HepG2 (cell line): Measurements from ENCODE around the gene UBALD1. TPM values are rescaled to one million over a fixed set of nuclear protein-coding genes. Genes with fewer than 3 reads are reported as not detected.

ENCODE experiments used
- ATF3 ChIP-seq: sonication (generic); formaldehyde crosslinking; IDR thresholded peaks from 2 replicates; pipeline ENCODE4 v1.4.0; 2020; ENCODE audit warnings: missing genetic modification reagents
- HDAC2 ChIP-seq: sonication (generic); formaldehyde crosslinking; IDR thresholded peaks from 2 replicates; pipeline ENCODE4 v1.4.0; 2020; ENCODE audit warnings: missing genetic modification reagents
- IRX3 ChIP-seq: sonication (generic); formaldehyde crosslinking; IDR thresholded peaks from 2 replicates; pipeline ENCODE4 v1.8.1; 2023; ENCODE audit warnings: mild to moderate bottlenecking, low read depth, missing genetic modification reagents, borderline replicate concordance
- PBX3 ChIP-seq: sonication (generic); formaldehyde crosslinking; IDR thresholded peaks from 2 replicates; pipeline ENCODE4 v1.8.1; 2023; ENCODE audit warnings: missing genetic modification reagents, inconsistent platforms, borderline replicate concordance
- RBFOX2 ChIP-seq: fragments of 200-400 bp; formaldehyde crosslinking; IDR thresholded peaks from 2 replicates; pipeline ENCODE4 v1.6.1; 2017; ENCODE audit warnings: low read depth, mild to moderate bottlenecking, low read length
- RBM39 ChIP-seq: fragments of 200-400 bp; formaldehyde crosslinking; IDR thresholded peaks from one replicate; pipeline ENCODE4 v1.6.1; 2018; ENCODE audit warnings: antibody characterized with exemption, mild to moderate bottlenecking, low read depth, low read length; ENCODE audit not compliant: poor library complexity, severe bottlenecking
- SATB2 ChIP-seq: sonication (generic); formaldehyde crosslinking; IDR thresholded peaks from 2 replicates; pipeline ENCODE4 v1.5.0; 2020; ENCODE audit warnings: missing genetic modification reagents
- TARDBP ChIP-seq: sonication (generic); formaldehyde crosslinking; IDR thresholded peaks from 2 replicates; pipeline ENCODE4 v1.8.0; 2022; ENCODE audit warnings: mild to moderate bottlenecking, missing genetic modification reagents
- TFE3 ChIP-seq: IDR thresholded peaks from 2 replicates; pipeline ENCODE4 v1.6.1; 2016
- THAP7 ChIP-seq: sonication (generic); formaldehyde crosslinking; IDR thresholded peaks from 2 replicates; pipeline ENCODE4 v1.8.1; 2023; ENCODE audit warnings: mild to moderate bottlenecking, missing genetic modification reagents
- U2AF2 ChIP-seq: fragments of 200-400 bp; formaldehyde crosslinking; IDR thresholded peaks from 2 replicates; pipeline ENCODE4 v1.6.1; 2017; ENCODE audit warnings: low read depth, mild to moderate bottlenecking, low read length
- ZBTB46 ChIP-seq: sonication (generic); formaldehyde crosslinking; IDR thresholded peaks from 2 replicates; pipeline ENCODE4 v1.4.0; 2020; ENCODE audit warnings: mild to moderate bottlenecking, missing genetic modification reagents, borderline replicate concordance
- ZNF30 ChIP-seq: sonication (generic); formaldehyde crosslinking; IDR thresholded peaks from 2 replicates; pipeline ENCODE4 v1.5.0; 2020; ENCODE audit warnings: mild to moderate bottlenecking, missing genetic modification reagents
- ZNF512B ChIP-seq: sonication (generic); formaldehyde crosslinking; IDR thresholded peaks from 2 replicates; pipeline ENCODE4 v1.5.1; 2020; ENCODE audit warnings: missing genetic modification reagents, mild to moderate bottlenecking, borderline replicate concordance
- ZNF552 ChIP-seq: sonication (generic); formaldehyde crosslinking; IDR thresholded peaks from 2 replicates; pipeline ENCODE4 v1.9.0; 2022; ENCODE audit warnings: missing genetic modification reagents, mild to moderate bottlenecking, borderline replicate concordance
- ZNF577 ChIP-seq: sonication (generic); formaldehyde crosslinking; IDR thresholded peaks from 2 replicates; pipeline ENCODE4 v1.4.0; 2020; ENCODE audit warnings: mild to moderate bottlenecking, low read depth, missing genetic modification reagents, borderline replicate concordance
- ZNF737 ChIP-seq: sonication (generic); formaldehyde crosslinking; IDR thresholded peaks from 2 replicates; pipeline ENCODE4 v1.5.0; 2020; ENCODE audit warnings: missing genetic modification reagents, mild to moderate bottlenecking, borderline replicate concordance
- polyA plus RNA-seq, 8 experiments: library from polyadenylated mRNA; depleted of rRNA in 3 of 8; stranded (reverse) in 7 of 8; unstranded in 1 of 8; fragments of >200 nt; fragmentation: Illumina TruSeq in 4 of 8; extraction: Trizol in 4 of 8; gene quantifications; 2 replicates each; pipeline versions ENCODE4 v1.2.1 to v1.2.3, GENCODE V29; 2011 to 2016; ENCODE audit warnings: low read depth in 4 of 8, missing spikeins in 1 of 8, mixed read lengths in 1 of 8; ENCODE audit not compliant: insufficient read depth in 1 of 8
- total RNA-seq, 5 experiments: library from RNA; depleted of rRNA; stranded (reverse); fragments of >200 nt; fragmentation: Illumina TruSeq; extraction: Trizol; gene quantifications; 2 replicates each; pipeline ENCODE4 v1.2.3, GENCODE V29; 2016; ENCODE audit warnings: low read depth in 1 of 5
- TF ChIP-seq, protein P1 (sequence below): sonication (generic); formaldehyde crosslinking; IDR thresholded peaks from 2 replicates; pipeline ENCODE4 v1.4.0; 2020; ENCODE audit warnings: missing genetic modification reagents

The UBALD1 gene
- total and polyA plus RNA-seq, 2 of the 13 experiments (the other 11 are each of a cell fraction or from before 2014, with no cell fraction given), result 6.8 to 12.3 TPM

DNA sequence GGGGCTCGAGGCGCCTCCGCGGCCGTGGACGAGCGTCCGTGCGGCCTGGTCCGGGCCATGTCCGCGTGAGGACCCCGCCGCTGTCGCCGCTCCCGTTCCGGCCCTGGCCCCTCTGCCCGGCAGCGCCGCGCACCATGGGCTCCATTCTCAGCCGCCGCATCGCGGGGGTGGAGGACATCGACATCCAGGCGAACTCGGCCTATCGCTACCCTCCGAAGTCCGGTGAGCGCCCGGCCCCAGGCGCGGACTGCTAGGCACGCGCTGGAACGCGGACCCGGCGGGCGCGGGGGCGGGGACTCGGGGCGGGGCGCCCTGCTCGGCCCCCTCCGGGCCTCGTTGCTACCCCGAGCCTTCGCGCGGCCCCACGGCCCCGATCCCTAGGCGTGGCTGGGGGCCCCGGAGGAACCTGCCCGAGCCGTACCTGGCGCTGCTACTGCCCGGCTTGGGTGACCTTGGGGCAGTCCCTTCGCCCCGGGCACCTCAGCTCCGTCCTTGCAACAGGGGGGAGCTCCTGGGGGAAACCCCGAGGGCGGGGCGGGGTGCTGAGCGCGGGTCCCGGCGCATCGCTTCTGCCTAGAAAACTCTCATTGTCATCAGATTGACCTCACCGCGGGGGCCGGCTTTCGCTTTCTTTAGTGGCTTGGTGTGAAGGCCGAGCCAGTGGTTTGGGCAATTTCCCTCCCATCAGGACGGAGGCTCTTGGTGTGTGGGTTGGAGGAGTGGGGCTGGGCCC is 10.3 kb upstream of the UBALD1 start (continued):
- 0 out of 2 replicates have a peak, but pooled peaks have one; percentile 10 for TF ChIP-seq THAP7 (CRISPR knock-in tag)
- TF ChIP-seq TFE3 (CRISPR knock-in tag), result no peak
- TF ChIP-seq, protein P1, sequence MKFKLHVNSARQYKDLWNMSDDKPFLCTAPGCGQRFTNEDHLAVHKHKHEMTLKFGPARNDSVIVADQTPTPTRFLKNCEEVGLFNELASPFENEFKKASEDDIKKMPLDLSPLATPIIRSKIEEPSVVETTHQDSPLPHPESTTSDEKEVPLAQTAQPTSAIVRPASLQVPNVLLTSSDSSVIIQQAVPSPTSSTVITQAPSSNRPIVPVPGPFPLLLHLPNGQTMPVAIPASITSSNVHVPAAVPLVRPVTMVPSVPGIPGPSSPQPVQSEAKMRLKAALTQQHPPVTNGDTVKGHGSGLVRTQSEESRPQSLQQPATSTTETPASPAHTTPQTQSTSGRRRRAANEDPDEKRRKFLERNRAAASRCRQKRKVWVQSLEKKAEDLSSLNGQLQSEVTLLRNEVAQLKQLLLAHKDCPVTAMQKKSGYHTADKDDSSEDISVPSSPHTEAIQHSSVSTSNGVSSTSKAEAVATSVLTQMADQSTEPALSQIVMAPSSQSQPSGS (CRISPR knock-in tag), result no peak
- TF ChIP-seq RBFOX2, result peak; percentile 90
- no peak for TF ChIP-seq ZBTB46 (CRISPR knock-in tag)
- no peak for TF ChIP-seq ZNF737
- no peak for TF ChIP-seq ZNF577 (CRISPR knock-in tag)
- peak; percentile 47; the same call in 1 of the 2 replicates for TF ChIP-seq IRX3 (CRISPR knock-in tag)
- no peak for TF ChIP-seq U2AF2
- TF ChIP-seq RBM39, result no peak
- peak; percentile 39; the same call in 1 of the 2 replicates for TF ChIP-seq HDAC2 (CRISPR knock-in tag)
- no peak for TF ChIP-seq ZNF512B (CRISPR knock-in tag)
- TF ChIP-seq TARDBP (CRISPR knock-in tag), result peak; percentile 16; the same call in 1 of the 2 replicates
- no peak; the same call in 1 of the 2 replicates for TF ChIP-seq ZNF30
- no peak for TF ChIP-seq PBX3
- TF ChIP-seq SATB2 (CRISPR knock-in tag), result 0 out of 2 replicates have a peak, but pooled peaks have one; percentile 7
- TF ChIP-seq ZNF552, result no peak
- 0 out of 2 replicates have a peak, but pooled peaks have one; percentile 15 for TF ChIP-seq ATF3
